G401.6 (cell line): Measurements from ENCODE around the gene ELF2.
"Not testable (repeated sequence)": the region's sequence is repeated elsewhere in the genome, so short reads cannot be mapped to it uniquely, and the experiment has no call there.

ENCODE experiments used
- FAIRE-seq: peaks from 2 replicates; lab custom pipeline; 2012; peaks lifted over from hg19 to GRCh38; lab: Jason Lieb, UNC

The ELF2 gene

GRCh38 chr4:139076016-139076744 lies 100.8 kb downstream of the ELF2 start:
- peak; percentile 23 for FAIRE-seq

GRCh38 chr4:139060591-139060990 lies 116.4 kb downstream of the ELF2 start:
- no peak for FAIRE-seq

GRCh38 chr4:139059026-139059425 lies 118.0 kb downstream of the ELF2 start:
- not testable (repeated sequence) for FAIRE-seq

- FAIRE-seq, result no peak
These were observed 122.1 kb downstream of the ELF2 start for GRCh38 chr4:139054791-139055505.

GRCh38 chr4:139053909-139054308 lies 123.1 kb downstream of the ELF2 start:
- no peak for FAIRE-seq

GRCh38 chr4:139050446-139050845 lies 126.6 kb downstream of the ELF2 start:
- no peak for FAIRE-seq

GRCh38 chr4:139048026-139048425 lies 129.0 kb downstream of the ELF2 start:
- no peak for FAIRE-seq

GRCh38 chr4:139044291-139044690 lies 132.7 kb downstream of the ELF2 start:
- FAIRE-seq, result no peak

GRCh38 chr4:139042981-139043460 lies 134.0 kb downstream of the ELF2 start:
- FAIRE-seq, result no peak

GRCh38 chr4:139038874-139039443 lies 138.1 kb downstream of the ELF2 start:
- no peak for FAIRE-seq

GRCh38 chr4:139036885-139037284 lies 140.1 kb downstream of the ELF2 start:
- no peak for FAIRE-seq

GRCh38 chr4:139035650-139036049 lies 141.4 kb downstream of the ELF2 start:
- FAIRE-seq, result no peak

GRCh38 chr4:139030614-139031235 lies 146.3 kb downstream of the ELF2 start:
- peak; percentile 92 for FAIRE-seq

GRCh38 chr4:139029866-139030363 lies 147.1 kb downstream of the ELF2 start:
- FAIRE-seq, result not testable (repeated sequence)

GRCh38 chr4:139028191-139028661 lies 148.8 kb downstream of the ELF2 start:
- FAIRE-seq, result no peak

- no peak for FAIRE-seq
These were observed 149.2 kb downstream of the ELF2 start for GRCh38 chr4:139027776-139028175.

GRCh38 chr4:139025841-139026240 lies 151.2 kb downstream of the ELF2 start:
- FAIRE-seq, result no peak

GRCh38 chr4:139024686-139025085 lies 152.3 kb downstream of the ELF2 start:
- FAIRE-seq, result no peak

GRCh38 chr4:139022835-139023234 lies 154.2 kb downstream of the ELF2 start:
- no peak for FAIRE-seq

- not testable (repeated sequence) for FAIRE-seq
These were observed 155.9 kb downstream of the ELF2 start for GRCh38 chr4:139021071-139021470.

- FAIRE-seq, result no peak
These were observed 156.6 kb downstream of the ELF2 start for GRCh38 chr4:139020384-139020783.

- no peak for FAIRE-seq
These were observed 157.9 kb downstream of the ELF2 start for GRCh38 chr4:139018971-139019758.
